Occipital lobe (tissue), 2 donors: ENCODE data around the gene ACSF2. TPM values are rescaled to one million over a fixed set of nuclear protein-coding genes. Genes with fewer than 3 reads are reported as not detected.
"Not testable (repeated sequence)": the region's sequence is repeated elsewhere in the genome, so short reads cannot be mapped to it uniquely, and the experiment has no call there.

ENCODE experiments used
- DNase-seq: peaks from one replicate; lab custom pipeline; 2025; lab: John Stamatoyannopoulos, UW
- total RNA-seq: library from RNA; depleted of rRNA; stranded (reverse); fragments of >200 nt; gene quantifications from one replicate; pipeline ENCODE4 v1.2.3, GENCODE V29; 2014

Gene ACSF2
- total RNA-seq, result 1.9 TPM

- DNase-seq, result no peak
Observed at GRCh38 chr17:50425682-50426471, at the start of gene ACSF2. TSS of gene ACSF2 (plus strand) at chr17:50426218. CDS start at chr17:50426262, 44 bp downstream.

DNA sequence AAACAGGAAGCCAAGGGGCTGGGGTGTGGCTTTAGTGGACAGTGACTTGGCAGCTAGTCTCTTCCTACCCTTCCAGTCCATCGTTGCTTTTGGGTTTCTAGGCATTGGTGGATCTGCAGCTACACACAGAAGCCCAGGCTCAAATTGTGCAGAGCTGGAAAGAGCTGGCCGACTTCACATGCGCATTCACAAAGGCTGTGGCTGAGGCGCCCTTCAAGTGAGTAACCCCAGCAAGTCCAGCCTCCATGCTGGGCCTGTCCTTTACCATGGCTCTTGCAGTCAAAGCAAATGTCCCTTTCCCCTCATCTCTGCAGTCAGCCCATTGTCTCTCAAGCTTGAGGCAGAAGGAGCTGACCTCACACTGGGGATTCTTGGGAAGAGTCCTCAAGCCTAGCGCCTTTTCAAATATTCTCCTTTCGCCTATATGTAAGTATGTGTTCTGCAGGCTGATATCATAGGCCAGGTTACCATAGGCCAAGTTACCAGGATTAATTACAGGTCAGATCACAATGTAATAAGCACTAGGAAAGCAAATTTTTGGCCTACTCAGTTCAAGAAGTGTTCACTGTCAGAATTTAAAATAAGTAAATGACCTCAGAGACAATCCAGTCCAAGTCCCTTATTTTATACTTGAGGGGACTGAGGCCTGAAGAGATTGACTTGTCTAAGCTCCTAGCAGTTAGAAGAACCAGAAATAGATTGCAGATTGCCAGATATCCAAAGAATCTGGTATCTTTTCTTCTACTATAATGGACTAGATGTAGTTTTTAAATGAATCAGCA is 46.5 kb upstream of the ACSF2 start:
- DNase-seq, result no peak

DNA sequence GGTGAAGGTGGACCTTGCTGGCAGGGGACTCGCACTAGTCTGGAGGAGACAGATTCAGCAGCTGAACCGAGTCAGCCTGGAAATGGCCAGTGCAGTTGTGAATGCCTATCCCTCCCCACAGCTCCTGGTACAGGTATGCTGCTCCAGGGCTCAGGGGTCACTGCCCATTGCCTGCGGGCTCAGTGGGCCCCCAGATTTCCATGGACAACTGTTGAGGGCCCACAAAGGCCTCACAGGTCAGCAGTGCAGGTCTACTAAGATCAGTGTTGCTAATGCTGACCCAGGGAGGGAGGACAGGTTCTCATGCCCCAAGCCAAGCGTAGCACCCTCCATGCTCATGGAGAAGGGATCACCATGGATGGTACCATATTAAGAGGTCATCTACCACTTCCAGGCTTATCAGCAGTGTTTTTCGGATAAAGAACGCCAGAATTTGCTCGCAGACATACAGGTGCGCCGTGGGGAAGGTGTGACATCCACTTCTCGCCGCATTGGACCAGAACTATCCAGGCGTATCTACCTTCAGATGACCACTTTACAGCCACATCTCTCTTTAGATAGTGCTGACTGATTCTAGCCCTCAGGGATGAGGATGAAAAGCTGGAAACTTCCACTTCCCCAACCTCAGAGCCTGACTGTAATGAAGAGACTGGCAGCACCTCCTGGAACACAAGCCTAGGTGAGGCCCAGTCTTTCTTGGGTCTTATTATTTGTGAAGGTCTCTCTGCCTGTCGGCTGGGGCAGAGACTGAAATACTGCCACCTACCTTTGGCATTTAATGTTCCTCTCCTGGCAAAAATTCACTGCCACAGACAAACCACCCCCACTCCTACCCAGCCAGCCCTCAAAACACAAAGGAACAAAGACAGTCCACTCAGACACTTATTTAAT is 45.4 kb upstream of the ACSF2 start:
- no peak for DNase-seq

DNA sequence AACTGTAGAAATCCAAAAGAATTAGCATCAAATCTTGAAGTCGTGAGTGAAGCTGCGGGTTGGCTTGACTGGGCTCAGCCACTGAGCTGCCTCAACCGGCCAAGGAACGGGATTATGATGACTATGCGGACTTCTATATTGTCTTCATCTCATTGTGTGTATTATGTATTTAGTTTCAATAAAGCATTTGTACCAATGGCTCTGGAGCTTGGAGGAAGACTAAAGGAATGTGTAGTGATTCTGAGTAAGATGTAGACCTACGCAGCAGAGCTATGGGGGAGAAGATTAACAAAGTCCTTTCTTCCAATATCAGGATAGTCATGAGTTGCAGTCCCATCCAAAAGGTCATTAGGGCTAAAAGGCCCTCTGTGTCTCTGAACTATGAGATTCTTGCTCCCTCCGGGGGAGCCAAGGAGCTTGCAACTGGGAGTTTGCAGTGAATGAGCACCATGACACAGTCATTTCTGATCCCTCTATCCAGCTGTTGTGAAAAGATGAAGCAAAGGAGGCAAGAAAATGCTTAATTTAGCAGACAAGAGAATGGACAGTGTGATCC is 44.7 kb upstream of the ACSF2 start:
- DNase-seq, result no peak

- no peak for DNase-seq
Observed at GRCh38 chr17:50381920-50382319, 44.1 kb upstream of the ACSF2 start.

- DNase-seq, result no peak
Observed at GRCh38 chr17:50382931-50383330, 43.1 kb upstream of the ACSF2 start.

DNA sequence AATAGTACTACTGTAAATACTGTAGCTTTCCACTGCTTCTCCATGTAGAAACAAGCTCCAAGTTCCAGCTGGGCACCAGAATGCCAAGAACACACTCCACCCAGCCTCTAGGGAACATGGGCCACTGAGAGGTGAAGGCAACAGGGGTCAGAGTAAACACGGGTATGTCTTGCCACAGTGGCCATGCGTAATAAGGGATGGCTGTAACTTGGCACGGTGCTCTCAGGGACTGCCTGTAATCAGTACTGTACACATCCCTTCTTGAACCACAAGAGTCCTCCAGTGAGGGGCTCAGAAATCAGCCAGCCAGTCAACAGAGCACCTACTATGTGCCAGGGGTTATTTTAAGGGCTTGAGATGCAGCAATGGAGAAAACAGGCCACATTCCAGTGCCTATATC is 39.5 kb upstream of the ACSF2 start:
- DNase-seq, result no peak

DNA sequence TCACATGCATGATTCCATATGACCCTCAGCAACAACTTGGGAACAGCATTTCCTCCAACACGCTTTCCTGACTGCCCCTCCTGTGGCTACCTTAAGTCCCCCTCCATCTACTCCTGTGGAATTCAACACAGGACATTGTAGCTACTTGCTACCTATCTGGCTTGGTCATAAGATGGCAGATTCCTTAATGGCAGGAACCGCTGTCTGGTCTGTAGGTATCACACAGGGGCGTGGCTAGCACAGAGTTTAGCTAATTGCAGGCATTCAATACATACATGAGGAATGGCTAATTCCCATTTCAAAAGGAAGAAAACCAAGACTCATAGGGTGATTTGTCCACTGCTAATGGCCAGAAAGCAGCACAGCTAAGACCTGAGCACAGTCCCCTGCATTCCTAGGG is 37.3 kb upstream of the ACSF2 start:
- DNase-seq, result no peak

DNA sequence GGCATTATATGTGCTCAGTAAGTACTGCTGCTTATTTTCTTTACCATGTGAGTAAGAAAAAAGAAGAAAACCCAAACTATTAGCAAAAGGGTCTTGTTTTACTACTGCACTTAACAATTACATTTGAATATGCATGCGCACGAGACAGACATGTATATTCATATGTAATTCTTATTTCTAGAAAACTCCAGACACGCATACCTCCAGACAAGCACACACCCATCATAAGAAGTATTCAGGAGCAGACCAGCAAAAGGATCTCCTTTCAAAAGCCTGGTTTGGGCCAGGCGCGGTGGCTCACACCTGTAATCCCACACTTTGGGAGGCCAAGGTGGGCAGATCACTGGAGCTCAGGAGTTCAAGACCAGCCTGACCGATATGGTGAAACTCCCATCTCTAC is 36.5 kb upstream of the ACSF2 start:
- no peak for DNase-seq

DNA sequence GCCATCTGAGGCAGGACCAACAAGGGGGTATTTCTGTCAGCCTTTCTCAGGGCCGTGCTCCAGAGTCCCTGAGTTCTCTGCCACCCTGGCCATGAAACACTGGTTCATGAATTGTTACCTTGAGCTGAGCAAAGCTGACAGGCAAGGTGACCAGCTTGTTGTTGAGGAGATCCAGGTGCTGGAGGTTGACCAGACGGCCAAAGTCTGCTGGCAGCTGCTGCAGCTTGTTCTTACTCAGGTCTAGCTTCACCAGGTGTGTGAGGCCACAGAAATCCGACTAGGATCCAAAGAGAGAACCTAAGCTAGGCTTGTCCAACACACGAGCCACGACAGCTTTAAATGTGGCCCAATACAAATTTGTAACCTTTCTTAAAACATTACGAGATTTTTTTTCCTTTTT is 33.4 kb upstream of the ACSF2 start:
- DNase-seq, result no peak

DNA sequence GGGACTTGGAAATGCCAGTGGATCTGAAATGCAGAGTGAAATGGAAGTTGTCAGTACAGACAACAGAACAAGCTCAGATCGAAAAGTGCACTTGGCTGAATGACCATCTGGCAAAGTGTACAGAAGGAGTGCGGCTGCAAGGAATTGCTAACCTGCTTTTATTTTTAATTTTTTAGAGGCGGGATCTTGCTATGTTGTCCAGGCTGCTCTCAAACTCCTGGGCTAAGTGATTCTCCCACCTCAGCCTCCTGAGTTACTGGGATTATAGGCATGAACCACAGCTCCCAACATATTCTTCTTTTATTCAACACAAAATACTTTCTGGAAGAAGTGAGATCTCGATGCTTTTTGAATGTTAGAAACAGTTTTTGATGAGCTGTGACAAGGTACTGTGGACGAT is 32.3 kb upstream of the ACSF2 start:
- no peak for DNase-seq

GRCh38 chr17:50394711-50395110 is 31.3 kb upstream of the ACSF2 start:
- no peak for DNase-seq

GRCh38 chr17:50396261-50397110 is 29.5 kb upstream of the ACSF2 start:
- no peak for DNase-seq

DNA sequence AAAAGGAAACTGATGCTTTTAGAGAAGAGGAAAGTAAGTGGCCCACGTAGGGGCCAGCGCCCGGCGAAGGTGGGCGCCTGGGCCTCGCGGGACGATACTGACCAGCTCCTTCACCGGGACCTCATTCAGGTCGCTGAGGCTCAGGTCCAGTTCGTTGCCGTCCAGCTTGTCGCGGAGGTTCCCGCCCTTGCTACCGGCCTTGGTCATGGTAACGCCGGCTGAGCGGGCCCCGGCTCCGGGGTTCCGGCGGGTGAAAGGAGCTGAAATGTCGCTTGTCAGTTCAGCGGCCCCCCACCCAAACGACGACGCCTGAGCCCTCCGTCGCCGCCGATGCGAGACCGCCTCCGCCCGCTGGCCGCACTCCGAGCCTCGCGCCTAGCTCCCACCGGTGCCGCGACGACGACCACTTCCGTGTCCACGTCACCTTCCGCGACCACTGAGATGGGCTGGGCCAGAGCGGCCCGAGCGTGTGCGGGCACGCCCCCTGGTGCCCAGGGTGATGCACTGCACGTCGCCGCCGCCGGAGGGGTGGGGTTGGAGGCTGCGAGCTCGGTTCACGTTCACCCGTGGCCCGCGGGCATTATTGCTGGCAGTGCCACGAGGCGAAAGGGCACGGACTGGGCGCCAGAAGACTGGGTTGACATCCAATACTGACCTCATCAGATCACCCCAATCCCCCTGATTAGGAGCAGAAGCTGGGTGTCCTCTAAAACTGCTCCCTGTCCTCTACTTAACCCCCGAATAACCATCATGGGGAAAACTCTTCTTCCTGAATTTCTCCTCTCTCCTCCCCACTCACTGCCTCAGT is 28.7 kb upstream of the ACSF2 start, which contains the start of gene LRRC59:
Gene LRRC59 (minus strand): TSS at position 413 of the 808 bp plus-strand sequence. CDS start 206 bp downstream, at position 207.
- peak; percentile 80 for DNase-seq

- DNase-seq, result no peak
Observed at GRCh38 chr17:50397919-50398285, 28.1 kb upstream of the ACSF2 start.

DNA sequence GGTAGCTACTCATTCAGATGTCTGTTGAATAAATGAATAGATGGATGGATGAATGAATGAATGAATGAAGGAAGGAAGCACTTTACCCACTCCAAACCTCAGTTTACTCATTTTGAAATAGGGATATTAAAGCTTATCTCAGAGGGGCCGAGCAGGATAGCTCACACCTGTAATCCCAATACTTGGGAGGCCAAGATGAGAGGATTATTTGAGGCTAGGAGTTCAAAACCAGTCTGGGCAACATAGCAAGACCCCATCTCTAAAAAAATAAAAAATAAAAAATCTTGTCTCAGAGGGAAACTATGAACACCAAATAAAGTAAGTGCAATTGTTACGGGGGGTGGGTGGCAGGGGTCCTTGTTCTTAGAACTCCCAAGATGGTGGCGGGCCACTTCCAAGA is 27.3 kb upstream of the ACSF2 start:
- DNase-seq, result not testable (repeated sequence)

DNA sequence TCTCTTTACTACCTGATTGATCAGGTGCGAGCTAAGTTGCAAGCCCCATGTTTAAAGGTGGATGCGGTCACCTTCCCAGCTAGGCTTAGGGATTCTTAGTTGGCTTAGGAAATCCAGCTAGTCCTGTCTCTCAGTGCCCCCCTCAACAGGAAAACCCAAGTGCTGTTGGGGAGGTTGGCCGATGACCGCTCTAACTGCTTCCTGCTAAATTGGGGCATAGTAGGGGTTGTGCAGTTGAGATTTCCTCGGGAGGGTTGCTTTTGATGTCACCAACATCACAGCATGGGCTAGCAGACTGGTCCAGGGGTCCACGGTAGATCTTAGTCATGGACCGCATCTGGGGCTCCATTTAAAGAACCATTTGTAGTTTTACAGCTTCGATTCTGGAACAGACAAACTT is 26.4 kb upstream of the ACSF2 start:
- DNase-seq, result not testable (repeated sequence)

DNA sequence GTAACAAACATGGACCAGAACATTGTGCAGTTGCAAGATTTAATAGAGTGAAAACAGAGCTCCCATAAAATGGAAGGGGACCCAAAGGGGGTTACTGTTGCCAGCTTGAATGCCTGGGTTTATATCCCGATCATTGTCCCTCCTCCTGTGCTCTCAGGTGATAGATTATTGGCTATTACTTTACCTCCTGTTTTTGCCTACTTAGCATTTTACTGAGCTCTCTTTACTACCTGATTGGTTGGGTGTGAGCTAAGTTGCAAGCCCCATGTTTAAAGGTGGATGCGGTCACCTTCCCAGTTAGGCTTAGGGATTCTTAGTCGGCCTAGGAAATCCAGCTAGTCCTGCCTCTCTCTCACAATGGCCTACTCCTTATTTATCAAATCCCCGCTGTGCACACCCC is 20.7 kb upstream of the ACSF2 start:
- DNase-seq, result not testable (repeated sequence)

DNA sequence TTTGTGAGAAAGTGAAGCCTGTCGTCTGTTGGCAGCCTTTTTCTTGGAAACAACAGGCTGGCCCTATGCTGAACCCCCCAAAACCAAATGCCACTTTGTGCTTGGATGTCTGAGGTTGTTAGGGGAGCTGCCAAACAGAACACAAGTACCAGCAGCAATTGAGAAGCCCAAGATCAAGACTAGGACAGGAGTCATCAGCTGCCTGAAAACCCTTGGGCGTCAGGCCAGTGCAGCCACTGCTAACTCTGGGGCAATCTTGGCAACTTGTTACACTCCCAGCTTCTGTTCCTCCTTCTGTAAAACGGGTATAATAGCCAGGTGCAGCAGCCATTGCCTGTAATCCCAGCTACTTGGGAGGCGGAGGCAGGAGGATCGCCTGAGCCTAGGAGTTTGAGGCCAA is 19.4 kb upstream of the ACSF2 start:
- DNase-seq, result no peak

DNA sequence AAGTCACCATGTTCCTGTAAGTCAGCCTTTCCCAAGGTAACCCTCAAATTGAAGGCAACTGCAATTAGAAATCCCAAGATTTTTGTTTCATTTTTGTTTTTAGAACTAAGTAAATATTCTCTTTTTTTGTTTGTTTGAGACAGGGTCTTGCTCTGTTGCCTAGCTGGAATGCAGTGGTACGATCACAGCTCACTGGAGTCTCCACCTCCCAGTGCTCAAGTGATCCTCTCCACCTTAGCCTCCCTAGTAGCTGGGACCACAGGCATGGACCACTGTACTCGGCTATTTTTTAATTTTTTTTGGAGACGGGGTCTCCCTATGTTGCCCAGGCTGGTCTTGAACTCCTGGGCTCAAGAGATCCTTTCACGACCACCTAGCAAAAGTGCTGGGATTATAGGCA is 18.1 kb upstream of the ACSF2 start:
- DNase-seq, result no peak
